Measurements from ENCODE around the gene CCSER2. TPM values are rescaled to one million over a fixed set of nuclear protein-coding genes. Genes with fewer than 3 reads are reported as not detected.

The CCSER2 gene
- total and polyA plus RNA-seq, 2 experiments from 2014 or later = 30.6 to 76.8 TPM

- WGBS, 2 experiments (ENCODE audit: low coverage in 1 of 2, low lambda C conversion rate in 2 of 2, missing lambda C conversion rate in 2 of 2) = 98% methylated on average over 4 of the region's 4 CpGs
- H3F3A ChIP-seq (ENCODE audit: insufficient read depth) = no peaks in the 10 kb centered on the region
- H3K36me3 ChIP-seq (ENCODE audit: low read depth) = peaks cover 26% of the 10 kb centered on the region
- no peak overlapping the region for H2AFZ ChIP-seq
- H3K9me2 ChIP-seq (ENCODE audit: insufficient read depth) = no peaks in the 10 kb centered on the region
- H3K27me3 ChIP-seq (replicated peaks; ENCODE audit: insufficient read depth) = no peaks in the 10 kb centered on the region
- in situ Hi-C loops (cut with MboI) = no loop called here
- no peaks in the 10 kb centered on the region for H4K20me1 ChIP-seq (ENCODE audit: insufficient read depth)
- H3K79me2 ChIP-seq (ENCODE audit: insufficient read depth) = no peaks in the 10 kb centered on the region
- no peak overlapping the region for H3K27ac ChIP-seq
- H3K4me1 ChIP-seq (ENCODE audit: insufficient read depth) = no peaks in the 10 kb centered on the region
- no peak overlapping the region for H3K4me3 ChIP-seq
- TF ChIP-seq EZH2phosphoT487 (IDR thresholded peaks at IDR 0.05; ENCODE audit: insufficient read depth, low read depth) (no peak), EZH2 (IDR thresholded peaks at IDR 0.05; ENCODE audit: insufficient read depth, poor library complexity, severe bottlenecking) (no peak)
- no peak for DNase-seq
- no peaks in the 10 kb centered on the region for H3K9me3 ChIP-seq (ENCODE audit: low read depth)
- H3K9ac ChIP-seq = no peak overlapping the region
- no peak overlapping the region for H3K4me2 ChIP-seq (ENCODE audit: unreplicated experiment)
Observed at GRCh38 chr10:84517554-84517953, 189.2 kb downstream of the CCSER2 start.

- H4K20me1 ChIP-seq (ENCODE audit: insufficient read depth) = no peaks in the 10 kb centered on the region
- no peaks in the 10 kb centered on the region for H3K27me3 ChIP-seq (replicated peaks; ENCODE audit: insufficient read depth)
- H3K79me2 ChIP-seq (ENCODE audit: insufficient read depth) = no peaks in the 10 kb centered on the region
- no peak overlapping the region for H2AFZ ChIP-seq
- no peak for TF ChIP-seq EZH2phosphoT487 (IDR thresholded peaks at IDR 0.05; ENCODE audit: insufficient read depth, low read depth)
- TF ChIP-seq EZH2 (IDR thresholded peaks at IDR 0.05; ENCODE audit: insufficient read depth, poor library complexity, severe bottlenecking) = no peak
- H3K9me3 ChIP-seq (ENCODE audit: low read depth) = no peaks in the 10 kb centered on the region
- WGBS, 2 experiments (ENCODE audit: low coverage in 1 of 2, low lambda C conversion rate in 2 of 2, missing lambda C conversion rate in 2 of 2) = 98 to 100% methylated on average over 3 of the region's 3 CpGs
- H3K36me3 ChIP-seq (ENCODE audit: low read depth) = peaks cover 15% of the 10 kb centered on the region
- DNase-seq = no peak
- in situ Hi-C loops (cut with MboI) = no loop called here
- no peak overlapping the region for H3K9ac ChIP-seq
- no peak overlapping the region for H3K4me3 ChIP-seq
- no peaks in the 10 kb centered on the region for H3K9me2 ChIP-seq (ENCODE audit: insufficient read depth)
- H3K4me1 ChIP-seq (ENCODE audit: insufficient read depth) = no peaks in the 10 kb centered on the region
- no peak overlapping the region for H3K4me2 ChIP-seq (ENCODE audit: unreplicated experiment)
- no peaks in the 10 kb centered on the region for H3F3A ChIP-seq (ENCODE audit: insufficient read depth)
- no peak overlapping the region for H3K27ac ChIP-seq
Observed at GRCh38 chr10:84519235-84519634, 190.8 kb downstream of the CCSER2 start.

- H3K4me2 ChIP-seq (ENCODE audit: unreplicated experiment) = no peak overlapping the region
- H3K36me3 ChIP-seq (ENCODE audit: low read depth) = peaks cover under 1% of the 10 kb centered on the region; the same call in 1 of the 2 replicates
- H3K4me1 ChIP-seq (ENCODE audit: insufficient read depth) = no peaks in the 10 kb centered on the region
- WGBS, 2 experiments (ENCODE audit: low coverage in 1 of 2, low lambda C conversion rate in 2 of 2, missing lambda C conversion rate in 2 of 2) = 61 to 69% methylated on average over 8 of the region's 8 CpGs
- no peak for DNase-seq
- TF ChIP-seq EZH2phosphoT487 (IDR thresholded peaks at IDR 0.05; ENCODE audit: insufficient read depth, low read depth) (no peak), EZH2 (IDR thresholded peaks at IDR 0.05; ENCODE audit: insufficient read depth, poor library complexity, severe bottlenecking) (no peak)
- H3K9me3 ChIP-seq (ENCODE audit: low read depth) = no peaks in the 10 kb centered on the region
- H2AFZ ChIP-seq = no peak overlapping the region
- H3K27ac ChIP-seq = no peak overlapping the region
- H3K4me3 ChIP-seq = no peak overlapping the region
- H3K9me2 ChIP-seq (ENCODE audit: insufficient read depth) = no peaks in the 10 kb centered on the region
- H3K79me2 ChIP-seq (ENCODE audit: insufficient read depth) = no peaks in the 10 kb centered on the region
- in situ Hi-C loops (cut with MboI) = no loop called here
- no peaks in the 10 kb centered on the region for H4K20me1 ChIP-seq (ENCODE audit: insufficient read depth)
- no peak overlapping the region for H3K9ac ChIP-seq
- H3K27me3 ChIP-seq (replicated peaks; ENCODE audit: insufficient read depth) = no peaks in the 10 kb centered on the region
- H3F3A ChIP-seq (ENCODE audit: insufficient read depth) = no peaks in the 10 kb centered on the region
Observed at GRCh38 chr10:84521013-84521412, 192.6 kb downstream of the CCSER2 start.

- no peak for DNase-seq
- Histone ChIP-seq H3K4me1 (ENCODE audit: insufficient read depth) (no peaks in the 10 kb centered on the region), H3K36me3 (ENCODE audit: low read depth) (no peaks in the 10 kb centered on the region), H3K79me2 (ENCODE audit: insufficient read depth) (no peaks in the 10 kb centered on the region), H3K27me3 (replicated peaks; ENCODE audit: insufficient read depth) (no peaks in the 10 kb centered on the region), H3K9me2 (ENCODE audit: insufficient read depth) (no peaks in the 10 kb centered on the region), H3K4me3 (no peak overlapping the region), H3K9me3 (ENCODE audit: low read depth) (no peaks in the 10 kb centered on the region), H3K9ac (no peak overlapping the region), H2AFZ (no peak overlapping the region), H3K4me2 (ENCODE audit: unreplicated experiment) (no peak overlapping the region), H3F3A (ENCODE audit: insufficient read depth) (no peaks in the 10 kb centered on the region), H4K20me1 (ENCODE audit: insufficient read depth) (no peaks in the 10 kb centered on the region), H3K27ac (no peak overlapping the region)
- in situ Hi-C loops (cut with MboI) = no loop called here
- TF ChIP-seq EZH2phosphoT487 (IDR thresholded peaks at IDR 0.05; ENCODE audit: insufficient read depth, low read depth) (no peak), EZH2 (IDR thresholded peaks at IDR 0.05; ENCODE audit: insufficient read depth, poor library complexity, severe bottlenecking) (no peak)
- 55 to 56% methylated on average over 2 of the region's 2 CpGs for WGBS, 2 experiments (ENCODE audit: low coverage in 1 of 2, low lambda C conversion rate in 2 of 2, missing lambda C conversion rate in 2 of 2)
Observed at GRCh38 chr10:84521468-84521867, 193.1 kb downstream of the CCSER2 start.
